BLaER1 treated with 17β-estradiol and CSF1 and Interleukin-3, amounts not matched to agents 10 nM and 100 nM (cell line): ENCODE results near the gene ADGRA1.
A peak's percentile ranks its signal among the peaks of the same experiment; 100 is the strongest.

Experiments
- H3K27ac ChIP-seq, 11 experiments: shearing (Covaris generic); formaldehyde crosslinking; 2 replicates each; pipeline ENCODE4 v1.8.1; 2022
- H3K27me3 ChIP-seq, 11 experiments: shearing (Covaris generic); formaldehyde crosslinking; 2 replicates each; pipeline ENCODE4 v1.8.1; 2022
- H3K36me3 ChIP-seq, 11 experiments: shearing (Covaris generic); formaldehyde crosslinking; 2 replicates each; pipeline ENCODE4 v1.8.1; 2022
- H3K4me1 ChIP-seq, 10 experiments: shearing (Covaris generic); formaldehyde crosslinking; 2 replicates each; pipeline ENCODE4 v1.8.1; 2022
- H3K4me2 ChIP-seq, 11 experiments: shearing (Covaris generic); formaldehyde crosslinking; 2 replicates each; pipeline ENCODE4 v1.8.1; 2022
- H3K4me3 ChIP-seq, 10 experiments: shearing (Covaris generic); formaldehyde crosslinking; 2 replicates each; pipeline ENCODE4 v1.8.1; 2022
- H3K9ac ChIP-seq, 11 experiments: shearing (Covaris generic); formaldehyde crosslinking; 2 replicates each; pipeline ENCODE4 v1.8.1; 2022
- H3K9me3 ChIP-seq, 11 experiments: shearing (Covaris generic); formaldehyde crosslinking; replicated peaks in 1 of 11; 2 replicates each; pipeline ENCODE4 v1.8.1; 2022
- H4K20me1 ChIP-seq, 11 experiments: shearing (Covaris generic); formaldehyde crosslinking; 2 replicates each; pipeline ENCODE4 v1.8.1; 2022
- Cebpa-rat ChIP-seq, 11 experiments: shearing (Covaris generic); IDR thresholded peaks; 2 replicates each; pipeline ENCODE4 v1.8.1; 2022

Gene ADGRA1

GRCh38 chr10:133104068-133104962 is 16.6 kb downstream of the ADGRA1 start:
- Histone ChIP-seq H3K9me3 (peaks cover 24 to 33% (median 30%) of the 10 kb centered on the region in 11 experiments), H3K4me3 (peak overlapping the region in 3 of 10 experiments; percentile 2 to 46 (median 33); a peak in 4 of 20 replicates), H3K4me1 (peaks cover 13 to 59% (median 43%) of the 10 kb centered on the region in 10 experiments; a peak in 19 of 20 replicates), H3K27ac (peak overlapping the region in 3 of 11 experiments; percentile 10 to 28 (median 23); a peak in 2 of 22 replicates), H4K20me1 (peaks cover 0 to 46% (median 13%) of the 10 kb centered on the region in 11 experiments; a peak in 12 of 22 replicates), H3K27me3 (peaks cover 0 to 32% (median 7%) of the 10 kb centered on the region in 11 experiments; a peak in 11 of 22 replicates), H3K9ac (peak overlapping the region in 4 of 11 experiments; percentile 16 to 50 (median 36); a peak in 4 of 22 replicates), H3K4me2 (peak overlapping the region; percentile 28 to 96 (median 84)), H3K36me3 (no peaks in the 10 kb centered on the region; a peak in 1 of 22 replicates)
- TF ChIP-seq Cebpa-rat (IDR thresholded peaks at IDR 0.05), result no peak

DNA sequence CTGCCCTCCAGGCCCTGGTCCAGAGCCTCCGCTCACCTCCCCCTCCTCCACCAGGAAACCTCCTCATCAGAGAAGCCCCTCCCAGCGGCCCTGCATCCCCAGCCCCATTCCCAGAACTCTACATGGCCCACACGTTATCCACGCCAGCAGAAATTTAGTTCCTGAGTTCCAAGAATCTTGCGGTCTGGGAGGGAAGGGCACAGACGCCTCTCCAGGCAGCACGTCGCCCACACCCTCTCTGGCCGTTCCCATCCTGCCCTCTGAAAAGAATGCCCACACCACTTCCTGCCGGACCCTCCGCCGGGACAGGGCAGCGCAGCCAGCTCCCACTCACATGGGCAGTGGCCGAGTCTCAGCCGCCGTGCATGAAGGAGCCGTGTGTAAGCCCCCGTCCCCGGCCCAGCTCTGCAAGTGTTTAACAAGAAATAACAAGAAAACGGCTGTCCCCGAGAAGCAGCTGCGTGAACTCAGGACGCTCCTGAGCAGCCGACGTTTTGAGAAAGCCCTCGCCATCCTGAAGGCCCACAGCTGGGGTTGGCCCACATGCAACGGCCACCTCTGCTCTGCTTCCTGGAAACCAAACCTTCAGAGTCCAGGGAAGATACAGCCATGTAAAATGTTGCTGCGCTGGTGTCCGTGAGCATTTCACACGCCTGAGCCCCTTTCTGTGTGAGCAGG is 17.4 kb downstream of the ADGRA1 start:
- no peak for TF ChIP-seq Cebpa-rat (IDR thresholded peaks at IDR 0.05)
- Histone ChIP-seq H3K9ac (peak overlapping the region in 3 of 11 experiments; percentile 16 to 50 (median 29); a peak in 3 of 22 replicates), H3K4me3 (no peak overlapping the region), H3K36me3 (no peaks in the 10 kb centered on the region; a peak in 1 of 22 replicates), H3K9me3 (peaks cover 24 to 41% (median 37%) of the 10 kb centered on the region in 11 experiments), H3K4me1 (peaks cover 13 to 53% (median 41%) of the 10 kb centered on the region in 10 experiments; a peak in 19 of 20 replicates), H3K4me2 (peak overlapping the region in 10 of 11 experiments; percentile 59 to 96 (median 86); a peak in 18 of 22 replicates), H4K20me1 (peaks cover 0 to 39% (median 12%) of the 10 kb centered on the region in 11 experiments; a peak in 12 of 22 replicates), H3K27ac (peak overlapping the region in 2 of 11 experiments; percentile 10 to 28; a peak in 1 of 22 replicates), H3K27me3 (peaks cover 0 to 36% (median 7%) of the 10 kb centered on the region in 11 experiments; a peak in 13 of 22 replicates)

- Histone ChIP-seq H3K9ac (no peak overlapping the region), H3K4me1 (peaks cover 13 to 47% (median 35%) of the 10 kb centered on the region in 10 experiments; a peak in 19 of 20 replicates), H3K4me2 (peak overlapping the region in 4 of 11 experiments; percentile 84 to 96 (median 95); a peak in 3 of 22 replicates), H3K27ac (no peak overlapping the region), H3K9me3 (peaks cover 24 to 42% (median 39%) of the 10 kb centered on the region in 11 experiments), H3K36me3 (no peaks in the 10 kb centered on the region; a peak in 1 of 22 replicates), H4K20me1 (peaks cover 0 to 32% (median 4%) of the 10 kb centered on the region in 11 experiments; a peak in 12 of 22 replicates), H3K27me3 (peaks cover 0 to 40% (median 7%) of the 10 kb centered on the region in 11 experiments; a peak in 13 of 22 replicates), H3K4me3 (no peak overlapping the region)
- no peak for TF ChIP-seq Cebpa-rat (IDR thresholded peaks at IDR 0.05)
These were observed 18.1 kb downstream of the ADGRA1 start for GRCh38 chr10:133105686-133106390.

DNA sequence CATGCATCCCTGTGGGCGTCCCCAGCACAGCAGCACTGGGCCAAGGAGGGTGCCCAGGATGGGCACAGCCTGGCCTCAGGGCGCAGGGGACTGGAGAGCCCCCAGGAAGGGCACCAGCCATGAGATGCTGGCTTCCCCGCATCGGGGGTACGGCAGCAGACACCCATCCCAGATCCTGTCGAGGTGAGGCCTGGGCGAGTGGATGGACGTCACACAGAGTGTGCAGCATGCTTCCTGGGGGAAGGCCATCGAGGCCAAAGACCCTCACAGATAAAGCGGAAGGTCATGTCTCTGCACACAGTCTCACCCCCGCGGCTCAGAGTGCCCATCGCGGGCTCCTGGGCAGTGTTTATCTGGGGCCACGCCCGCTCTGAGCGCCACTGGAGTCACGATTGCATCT is 18.8 kb downstream of the ADGRA1 start:
- peaks cover 0 to 25% (median 0%) of the 10 kb centered on the region in 11 experiments; a peak in 11 of 22 replicates for H4K20me1 ChIP-seq

GRCh38 chr10:133107442-133107841 is 19.7 kb downstream of the ADGRA1 start:
- Histone ChIP-seq H3K27ac (no peak overlapping the region), H3K36me3 (no peaks in the 10 kb centered on the region; a peak in 1 of 22 replicates), H4K20me1 (peaks cover 0 to 16% (median 0%) of the 10 kb centered on the region in 11 experiments; a peak in 7 of 22 replicates), H3K9ac (no peak overlapping the region), H3K4me3 (no peak overlapping the region), H3K4me1 (peaks cover 13 to 32% (median 25%) of the 10 kb centered on the region in 10 experiments; a peak in 19 of 20 replicates), H3K27me3 (peaks cover 0 to 24% (median 0%) of the 10 kb centered on the region in 11 experiments; a peak in 10 of 22 replicates), H3K9me3 (peaks cover 34 to 57% (median 46%) of the 10 kb centered on the region in 11 experiments), H3K4me2 (no peak overlapping the region)
- TF ChIP-seq Cebpa-rat (IDR thresholded peaks at IDR 0.05), result no peak

More for the DNA sequence above, 18.8 kb downstream of the ADGRA1 start:
- Histone ChIP-seq H3K9ac (no peak overlapping the region), H3K27ac (no peak overlapping the region), H3K27me3 (peaks cover 0 to 33% (median 3%) of the 10 kb centered on the region in 11 experiments; a peak in 13 of 22 replicates), H3K36me3 (no peaks in the 10 kb centered on the region; a peak in 1 of 22 replicates), H3K4me2 (no peak overlapping the region), H3K4me3 (no peak overlapping the region), H3K4me1 (peaks cover 13 to 40% (median 28%) of the 10 kb centered on the region in 10 experiments; a peak in 19 of 20 replicates), H3K9me3 (peaks cover 25 to 48% (median 40%) of the 10 kb centered on the region in 11 experiments)
- no peak for TF ChIP-seq Cebpa-rat (IDR thresholded peaks at IDR 0.05)

DNA sequence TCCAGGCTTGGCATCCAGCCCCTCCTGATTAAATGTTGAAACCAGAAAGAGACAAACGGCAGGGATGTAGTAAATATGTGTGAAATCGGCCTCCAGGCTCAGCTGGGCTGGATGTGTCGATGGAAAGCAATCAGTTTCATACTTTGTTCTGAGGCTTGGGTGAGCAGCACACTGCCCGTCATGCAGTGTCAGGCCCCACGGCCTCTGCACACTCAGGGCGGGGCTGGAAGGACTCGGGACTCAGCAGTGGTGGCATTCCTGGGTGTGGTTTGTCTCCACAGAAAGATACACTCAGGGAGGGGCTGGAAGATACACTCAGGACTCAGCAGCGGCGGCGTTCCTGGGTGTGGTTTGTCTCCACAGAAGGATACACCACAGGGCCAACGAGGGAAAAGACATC is 22.0 kb downstream of the ADGRA1 start:
- Histone ChIP-seq H3K27me3 (peaks cover 0 to 12% (median 0%) of the 10 kb centered on the region in 11 experiments; a peak in 7 of 22 replicates), H3K27ac (no peak overlapping the region), H3K4me1 (peaks cover under 1 to 11% (median 6%) of the 10 kb centered on the region in 10 experiments; a peak in 18 of 20 replicates), H3K36me3 (no peaks in the 10 kb centered on the region; a peak in 1 of 22 replicates), H4K20me1 (peaks cover 0 to 2% (median 0%) of the 10 kb centered on the region in 11 experiments; a peak in 3 of 22 replicates), H3K9me3 (peaks cover 40 to 67% (median 54%) of the 10 kb centered on the region in 11 experiments), H3K4me2 (no peak overlapping the region), H3K4me3 (no peak overlapping the region), H3K9ac (no peak overlapping the region)
- no peak for TF ChIP-seq Cebpa-rat (IDR thresholded peaks at IDR 0.05)

DNA sequence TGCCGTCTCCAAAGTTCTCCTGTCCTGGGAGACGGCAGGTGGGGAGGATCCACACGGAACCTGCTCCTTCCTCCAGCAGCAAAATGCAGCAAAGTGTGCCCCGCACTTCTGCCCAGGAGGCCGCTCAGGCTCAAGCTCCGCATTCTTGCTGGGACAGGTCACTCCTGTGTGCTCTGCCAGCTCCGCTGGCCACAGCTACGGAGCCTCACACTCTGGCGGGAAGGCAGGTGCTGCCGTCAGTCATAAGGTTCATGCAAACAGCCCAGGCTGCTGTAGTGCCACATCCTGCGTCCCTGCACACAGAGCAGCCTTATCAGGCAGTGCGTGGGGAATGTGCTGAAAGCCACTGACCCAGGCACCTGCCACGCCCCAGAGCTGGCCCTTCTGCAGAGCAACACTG is 22.4 kb downstream of the ADGRA1 start:
- H3K27ac ChIP-seq, result no peak overlapping the region

More for the DNA sequence above, 22.4 kb downstream of the ADGRA1 start:
- H3K4me2 ChIP-seq, result no peak overlapping the region
- peaks cover 40 to 67% (median 54%) of the 10 kb centered on the region in 11 experiments for H3K9me3 ChIP-seq
- H3K27me3 ChIP-seq, result peaks cover 0 to 9% (median 0%) of the 10 kb centered on the region in 11 experiments; a peak in 5 of 22 replicates
- no peak overlapping the region for H3K4me3 ChIP-seq
- H3K4me1 ChIP-seq, result peaks cover 0 to 6% (median 2%) of the 10 kb centered on the region in 10 experiments; a peak in 13 of 20 replicates
- TF ChIP-seq Cebpa-rat (IDR thresholded peaks at IDR 0.05), result no peak
- H3K36me3 ChIP-seq, result no peaks in the 10 kb centered on the region; a peak in 1 of 22 replicates
- no peaks in the 10 kb centered on the region; a peak in 1 of 22 replicates for H4K20me1 ChIP-seq
- no peak overlapping the region for H3K9ac ChIP-seq
